HuH-7.5 (cell line): ENCODE results near the gene FGL2.
"Not testable (repeated sequence)": the region's sequence is repeated elsewhere in the genome, so short reads cannot be mapped to it uniquely, and the experiment has no call there.

Experiments used
- DNase-seq: peaks from one replicate; pipeline ENCODE4 v3.0.0; 2011; ENCODE audit warnings: low spot score

Gene FGL2

GRCh38 chr7:77209479-77210139 is 10.0 kb upstream of the FGL2 start:
- DNase-seq = no peak

DNA sequence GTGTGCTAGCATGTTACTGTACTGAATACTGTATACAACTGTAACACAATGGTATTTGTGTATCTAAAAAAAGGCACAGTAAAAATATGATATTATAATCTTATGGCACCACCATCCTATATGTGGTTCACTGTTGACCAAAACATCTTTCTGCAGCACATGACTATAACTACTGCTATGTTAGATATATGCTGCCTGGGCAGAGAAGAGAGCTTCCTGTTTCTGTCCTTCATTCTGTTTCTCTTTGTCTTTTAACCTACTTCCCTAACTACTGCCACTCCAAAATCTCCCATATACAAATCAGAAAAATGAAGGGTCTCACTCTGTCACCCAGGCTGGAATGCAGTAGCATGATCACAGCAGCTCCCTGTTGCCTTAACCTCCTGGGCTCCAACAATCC is 8.8 kb upstream of the FGL2 start:
- no peak for DNase-seq

DNA sequence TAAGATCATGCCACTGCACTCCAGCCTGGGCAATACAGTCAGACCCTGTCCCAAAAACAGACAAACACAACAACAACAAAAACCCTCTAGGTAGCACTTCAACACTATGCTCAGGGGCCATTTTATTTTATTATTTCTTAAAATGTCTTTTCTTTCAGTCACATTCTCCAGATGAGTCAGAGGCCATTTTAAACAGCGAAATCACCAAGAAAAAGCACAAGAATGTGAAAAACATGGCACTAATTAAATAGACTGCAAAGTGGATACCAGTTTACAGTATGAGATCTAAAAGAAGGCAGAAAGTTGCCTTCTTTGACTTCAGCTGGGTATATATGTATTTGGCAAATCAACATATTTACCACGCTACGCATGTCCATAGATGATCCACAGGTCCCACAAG is 6.1 kb upstream of the FGL2 start:
- no peak for DNase-seq

GRCh38 chr7:77202481-77202976 is 2.9 kb upstream of the FGL2 start:
- DNase-seq = no peak

GRCh38 chr7:77200542-77200941 is 923 bp upstream of the FGL2 start:
- DNase-seq = no peak

- no peak for DNase-seq
These were observed 2.5 kb downstream of the FGL2 start for GRCh38 chr7:77197141-77197540.

DNA sequence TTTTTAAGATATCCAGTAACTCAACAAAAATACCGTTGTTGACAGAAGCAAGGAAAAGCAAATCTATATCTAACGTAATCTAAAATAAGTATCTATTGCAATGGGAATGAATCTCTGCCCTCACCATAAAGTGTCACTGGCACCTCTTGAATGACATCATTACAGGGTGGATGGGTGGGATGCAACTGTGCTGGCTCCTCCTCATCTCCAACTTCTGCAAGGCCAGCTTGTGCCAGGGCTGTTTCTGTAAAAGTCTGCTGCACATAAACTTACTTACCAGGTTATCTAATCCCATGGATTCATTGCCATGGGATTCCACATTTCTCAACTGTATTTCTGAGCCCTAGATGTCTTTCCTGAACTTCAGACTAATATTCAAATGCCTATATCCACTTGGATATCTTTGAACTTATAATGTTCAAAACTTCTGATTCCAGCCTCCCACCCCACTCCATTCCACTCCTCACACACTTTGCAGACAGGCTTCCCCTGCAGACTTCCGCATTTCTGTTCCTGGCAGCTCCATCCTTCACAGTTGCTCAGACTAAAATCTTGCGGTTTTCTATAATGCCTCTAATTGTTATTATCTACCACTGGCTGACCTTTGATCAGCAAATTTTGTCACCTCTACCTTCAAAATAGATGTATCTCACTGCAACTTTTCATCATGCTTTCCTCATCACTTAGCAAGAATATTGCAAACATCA is 10.7 kb downstream of the FGL2 start:
- DNase-seq = no peak

DNA sequence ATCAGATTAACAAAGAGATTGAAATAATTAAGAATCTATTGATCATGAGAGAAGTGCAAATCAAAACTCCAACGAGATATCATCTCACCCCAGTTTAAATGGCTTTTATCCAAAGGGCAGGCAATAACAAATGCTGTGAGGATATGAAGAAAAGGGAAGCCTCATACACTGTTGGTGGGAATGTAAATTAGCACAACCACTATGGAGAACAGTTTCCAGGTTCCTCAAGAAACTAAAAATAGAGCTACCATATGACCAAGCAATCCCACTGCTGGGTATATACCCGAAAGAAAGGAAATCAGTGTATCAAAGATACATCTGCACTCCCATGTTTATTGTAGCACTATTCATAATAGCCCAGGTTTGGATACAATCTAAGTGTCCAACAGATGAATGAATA is 13.8 kb downstream of the FGL2 start:
- no peak for DNase-seq

- DNase-seq = no peak
These were observed 14.6 kb downstream of the FGL2 start for GRCh38 chr7:77184990-77185389.

GRCh38 chr7:77184463-77184862 is 15.2 kb downstream of the FGL2 start:
- DNase-seq = no peak

DNA sequence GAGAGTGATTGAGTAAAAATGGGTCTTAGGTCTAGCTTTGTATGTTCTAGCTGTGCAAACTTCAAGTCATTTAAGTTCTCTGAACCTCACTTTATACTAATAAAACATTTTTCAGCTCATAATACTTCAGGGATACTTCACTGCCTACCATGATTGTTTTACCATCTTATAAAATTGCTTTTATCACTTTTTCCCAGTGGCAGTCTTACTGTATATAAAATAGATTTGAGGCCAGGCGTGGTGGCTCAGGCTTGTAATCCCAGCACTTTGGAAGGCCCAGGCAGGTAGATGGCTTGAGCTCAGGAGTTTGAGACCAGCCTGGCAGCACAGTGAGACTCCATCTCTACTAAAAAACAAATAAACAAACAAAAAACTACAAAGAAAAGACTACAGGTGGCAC is 17.4 kb downstream of the FGL2 start:
- no peak for DNase-seq

- no peak for DNase-seq
These were observed 17.9 kb downstream of the FGL2 start for GRCh38 chr7:77181734-77182133.

- DNase-seq = no peak
These were observed 18.5 kb downstream of the FGL2 start for GRCh38 chr7:77181015-77181595.

- not testable (repeated sequence) for DNase-seq
These were observed 21.6 kb downstream of the FGL2 start for GRCh38 chr7:77178024-77178423.

- DNase-seq = not testable (repeated sequence)
These were observed 22.2 kb downstream of the FGL2 start for GRCh38 chr7:77177321-77177904.

DNA sequence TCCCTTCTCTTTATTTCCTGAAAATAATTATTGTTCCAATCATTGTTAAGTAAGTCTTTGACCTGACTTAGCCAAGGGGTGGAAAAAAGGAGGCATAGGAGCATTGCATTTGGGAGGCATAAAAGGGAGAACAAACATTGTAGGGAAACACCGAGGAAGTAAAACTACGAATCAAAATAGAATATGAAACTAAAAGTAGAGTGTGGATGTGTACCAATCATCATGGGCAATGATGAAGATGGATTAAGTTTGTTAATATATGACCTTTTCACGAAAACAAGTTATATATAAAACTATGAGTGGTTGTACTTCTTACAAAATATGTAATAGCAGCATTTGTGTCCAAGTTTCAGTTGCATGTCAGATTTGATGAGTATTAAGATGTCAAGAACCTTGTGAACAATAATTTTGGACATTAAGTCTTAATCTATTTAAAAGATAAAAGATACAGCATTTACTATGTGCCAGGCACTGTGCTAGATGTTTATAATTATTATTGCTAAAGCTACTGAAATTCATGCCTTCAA is 24.3 kb downstream of the FGL2 start:
- not testable (repeated sequence) for DNase-seq

- DNase-seq = not testable (repeated sequence)
These were observed 25.2 kb downstream of the FGL2 start for GRCh38 chr7:77174418-77174817.

- not testable (repeated sequence) for DNase-seq
These were observed 27.0 kb downstream of the FGL2 start for GRCh38 chr7:77172437-77173172.

- DNase-seq = not testable (repeated sequence)
These were observed 28.5 kb downstream of the FGL2 start for GRCh38 chr7:77171073-77171472.

- no peak for DNase-seq
These were observed 42.2 kb downstream of the FGL2 start for GRCh38 chr7:77157446-77157845.

DNA sequence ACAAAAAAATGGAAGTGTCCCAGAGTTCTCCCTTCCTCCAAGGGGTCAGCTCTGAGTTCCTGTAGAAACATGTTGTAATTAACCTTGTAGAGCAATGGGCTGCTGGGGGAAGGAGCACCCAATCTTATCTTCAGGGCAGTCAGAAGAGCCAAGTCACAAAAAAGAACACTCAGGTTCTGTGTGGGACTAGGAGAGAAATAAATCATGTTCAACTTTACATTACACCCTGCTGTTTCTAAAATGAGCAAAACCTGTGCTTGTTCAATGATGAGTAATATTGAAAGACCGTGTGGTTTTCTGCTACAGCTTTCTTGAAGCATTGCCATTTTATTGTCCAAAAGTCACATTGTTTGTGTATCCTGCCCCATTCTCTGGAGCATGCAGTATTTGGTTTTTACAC is 42.6 kb downstream of the FGL2 start:
- DNase-seq = not testable (repeated sequence)
